Neuron (in vitro differentiated cells): ENCODE data around the gene BMAL1.

Experiments used
- H2AFZ ChIP-seq: one replicate; pipeline ENCODE4 v1.6.1; 2013; ENCODE audit warnings: low read depth, mild to moderate bottlenecking, inconsistent platforms, low read length, moderate library complexity
- H3K27me3 ChIP-seq: one replicate; pipeline ENCODE4 v1.6.1; 2013; ENCODE audit warnings: low read length; ENCODE audit not compliant: insufficient read depth
- H3K36me3 ChIP-seq: one replicate; pipeline ENCODE4 v1.6.1; 2013; ENCODE audit warnings: low read length; ENCODE audit not compliant: insufficient read depth
- H3K4me1 ChIP-seq: one replicate; pipeline ENCODE4 v1.6.1; 2013; ENCODE audit warnings: low read length; ENCODE audit not compliant: insufficient read depth
- H3K4me3 ChIP-seq: 2 replicates; pipeline ENCODE4 v1.5.1; 2013; ENCODE audit warnings: mild to moderate bottlenecking, low read length, moderate library complexity
- H3K9me3 ChIP-seq: one replicate; pipeline ENCODE4 v1.6.1; 2013; ENCODE audit warnings: low read length

The BMAL1 gene

GRCh38 chr11:13288375-13289029 is 10.9 kb downstream of the BMAL1 start:
- Histone ChIP-seq H3K4me3 (no peak overlapping the region), H3K27me3 (no peaks in the 10 kb centered on the region), H3K9me3 (no peaks in the 10 kb centered on the region), H3K36me3 (no peaks in the 10 kb centered on the region), H2AFZ (no peak overlapping the region), H3K4me1 (peaks cover 8% of the 10 kb centered on the region)

DNA sequence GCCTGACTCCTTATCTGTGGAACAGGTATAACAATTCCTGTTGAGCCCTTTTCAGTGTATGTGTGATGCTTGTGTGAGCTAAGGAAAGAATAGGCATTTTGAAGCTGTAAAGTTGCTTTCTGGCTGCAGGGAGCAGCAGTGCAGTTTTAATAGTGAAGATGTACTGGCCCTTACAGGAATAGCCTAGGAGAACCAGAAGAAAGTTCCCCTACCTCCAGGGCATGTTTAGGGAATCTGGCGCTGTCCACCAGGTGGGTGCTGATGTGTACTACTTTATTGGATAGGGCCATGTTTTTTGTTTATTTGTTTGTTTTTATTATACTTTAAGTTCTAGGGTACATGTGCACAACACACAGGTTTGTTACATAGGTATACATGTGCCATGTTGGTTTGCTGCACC is 11.5 kb downstream of the BMAL1 start:
- Histone ChIP-seq H3K36me3 (no peaks in the 10 kb centered on the region), H3K4me3 (no peak overlapping the region), H3K4me1 (peaks cover 4% of the 10 kb centered on the region), H2AFZ (no peak overlapping the region), H3K27me3 (no peaks in the 10 kb centered on the region), H3K9me3 (no peaks in the 10 kb centered on the region)

DNA sequence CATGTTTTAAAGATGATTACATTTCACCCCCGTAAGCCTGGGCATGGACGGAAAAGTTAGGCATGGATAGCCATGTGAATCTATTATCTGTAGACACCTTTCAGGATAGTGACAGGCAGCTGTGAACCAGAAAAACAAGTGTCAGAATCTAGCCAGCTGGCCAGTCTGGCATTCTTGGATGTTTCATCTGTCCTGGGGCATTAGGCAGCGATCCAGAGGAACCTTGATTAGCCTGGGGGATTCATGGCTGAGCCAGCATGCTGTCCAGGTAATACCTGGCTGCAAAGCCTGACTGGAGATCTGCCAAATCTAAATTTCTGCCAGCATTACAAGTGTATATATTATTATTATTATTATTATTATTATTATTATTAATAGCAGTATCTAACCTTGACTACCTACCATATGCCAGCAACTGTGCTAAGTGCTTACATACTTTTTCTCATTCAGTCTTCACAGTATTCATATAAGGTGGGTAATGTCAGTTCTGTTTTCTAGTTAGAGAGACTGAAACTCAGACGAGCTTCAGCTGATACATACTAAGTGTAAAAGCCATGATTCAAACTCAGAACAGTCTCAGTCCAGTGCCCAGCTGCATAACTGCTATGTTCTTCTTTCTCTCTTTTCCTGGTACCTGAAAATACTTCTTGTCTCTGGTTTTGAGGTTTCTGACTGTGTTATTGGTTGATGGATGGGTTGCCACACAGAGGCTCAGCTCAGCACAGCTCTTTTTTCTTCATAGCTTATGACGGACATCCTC is 12.8 kb downstream of the BMAL1 start:
- Histone ChIP-seq H2AFZ (no peak overlapping the region), H3K36me3 (no peaks in the 10 kb centered on the region), H3K4me3 (no peak overlapping the region), H3K27me3 (no peaks in the 10 kb centered on the region), H3K4me1 (peaks cover 4% of the 10 kb centered on the region), H3K9me3 (no peaks in the 10 kb centered on the region)

DNA sequence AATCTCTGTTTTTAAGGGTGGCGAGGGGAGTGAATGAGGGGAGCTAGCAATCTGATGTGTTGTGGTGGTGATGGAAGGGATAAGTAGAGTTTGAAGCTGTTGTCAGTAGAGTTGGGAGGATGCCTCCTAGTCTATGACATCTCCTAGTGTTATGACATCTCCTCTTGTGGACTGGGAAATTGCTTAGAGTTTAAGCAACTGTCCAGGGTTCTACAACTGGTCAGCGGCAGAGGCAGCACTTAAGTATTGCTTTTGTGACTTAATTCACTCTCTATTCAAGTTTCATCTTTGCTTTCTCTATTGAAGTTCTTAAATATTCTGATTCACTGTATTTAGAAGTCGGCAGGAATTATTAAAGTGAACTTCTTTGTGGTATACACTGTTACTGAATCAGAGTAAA is 13.8 kb downstream of the BMAL1 start:
- H3K9me3 ChIP-seq: no peaks in the 10 kb centered on the region
- H2AFZ ChIP-seq: no peak overlapping the region
- H3K4me3 ChIP-seq: no peak overlapping the region
- H3K4me1 ChIP-seq: peaks cover 4% of the 10 kb centered on the region
- no peaks in the 10 kb centered on the region for H3K27me3 ChIP-seq
- H3K36me3 ChIP-seq: no peaks in the 10 kb centered on the region

DNA sequence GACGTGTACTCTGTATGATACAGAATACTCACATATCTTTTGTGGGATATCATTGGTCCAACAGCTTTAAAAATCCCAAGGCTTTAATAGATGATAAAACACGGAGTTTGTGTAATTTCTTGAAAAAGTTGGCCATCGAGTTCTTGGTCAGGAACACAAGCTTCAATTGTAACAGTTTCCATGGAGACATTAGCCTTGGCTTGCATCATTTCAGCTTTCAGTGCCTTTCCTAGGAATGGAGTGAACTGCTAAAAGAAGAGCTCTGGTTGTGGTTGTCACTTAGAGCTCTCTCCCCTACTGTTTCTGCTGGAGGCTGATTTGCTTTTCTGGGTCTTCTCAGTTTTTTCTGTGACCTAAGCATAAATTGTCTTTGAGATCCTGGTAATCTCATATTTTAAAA is 14.2 kb downstream of the BMAL1 start:
- Histone ChIP-seq H3K9me3 (no peaks in the 10 kb centered on the region), H3K4me1 (peaks cover 4% of the 10 kb centered on the region), H3K4me3 (no peak overlapping the region), H2AFZ (no peak overlapping the region), H3K36me3 (no peaks in the 10 kb centered on the region), H3K27me3 (no peaks in the 10 kb centered on the region)

DNA sequence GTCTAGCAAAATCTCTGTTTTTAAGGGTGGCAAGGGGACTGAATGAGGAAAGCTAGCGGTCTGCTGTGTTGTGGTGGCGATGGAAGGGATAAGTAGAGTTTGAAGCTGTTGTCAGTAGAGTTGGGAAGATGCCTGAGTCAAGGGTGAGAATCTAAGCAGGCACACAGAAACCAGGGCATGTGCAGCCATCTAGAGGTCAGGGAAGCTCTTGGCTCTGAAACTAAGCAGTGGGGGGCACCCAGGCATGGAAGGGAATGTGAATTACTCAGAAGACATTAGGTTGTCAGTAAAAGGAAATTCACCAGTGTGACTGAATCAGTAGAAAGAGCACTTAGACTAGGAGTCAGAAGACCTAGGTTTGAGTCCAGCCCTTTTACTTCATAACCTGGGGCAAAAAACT is 15.4 kb downstream of the BMAL1 start:
- no peaks in the 10 kb centered on the region for H3K36me3 ChIP-seq
- no peaks in the 10 kb centered on the region for H3K27me3 ChIP-seq
- no peaks in the 10 kb centered on the region for H3K9me3 ChIP-seq
- peaks cover 4% of the 10 kb centered on the region for H3K4me1 ChIP-seq
- no peak overlapping the region for H2AFZ ChIP-seq
- no peak overlapping the region for H3K4me3 ChIP-seq

- Histone ChIP-seq H3K36me3 (no peaks in the 10 kb centered on the region), H2AFZ (no peak overlapping the region), H3K4me3 (no peak overlapping the region), H3K9me3 (no peaks in the 10 kb centered on the region), H3K4me1 (peaks cover 4% of the 10 kb centered on the region), H3K27me3 (no peaks in the 10 kb centered on the region)
Observed at GRCh38 chr11:13294178-13294577, 16.6 kb downstream of the BMAL1 start.

GRCh38 chr11:13294771-13295579 is 17.4 kb downstream of the BMAL1 start:
- H3K36me3 ChIP-seq: no peaks in the 10 kb centered on the region
- H3K4me3 ChIP-seq: no peak overlapping the region
- peaks cover 4% of the 10 kb centered on the region for H3K4me1 ChIP-seq
- no peak overlapping the region for H2AFZ ChIP-seq
- no peaks in the 10 kb centered on the region for H3K27me3 ChIP-seq
- H3K9me3 ChIP-seq: no peaks in the 10 kb centered on the region

DNA sequence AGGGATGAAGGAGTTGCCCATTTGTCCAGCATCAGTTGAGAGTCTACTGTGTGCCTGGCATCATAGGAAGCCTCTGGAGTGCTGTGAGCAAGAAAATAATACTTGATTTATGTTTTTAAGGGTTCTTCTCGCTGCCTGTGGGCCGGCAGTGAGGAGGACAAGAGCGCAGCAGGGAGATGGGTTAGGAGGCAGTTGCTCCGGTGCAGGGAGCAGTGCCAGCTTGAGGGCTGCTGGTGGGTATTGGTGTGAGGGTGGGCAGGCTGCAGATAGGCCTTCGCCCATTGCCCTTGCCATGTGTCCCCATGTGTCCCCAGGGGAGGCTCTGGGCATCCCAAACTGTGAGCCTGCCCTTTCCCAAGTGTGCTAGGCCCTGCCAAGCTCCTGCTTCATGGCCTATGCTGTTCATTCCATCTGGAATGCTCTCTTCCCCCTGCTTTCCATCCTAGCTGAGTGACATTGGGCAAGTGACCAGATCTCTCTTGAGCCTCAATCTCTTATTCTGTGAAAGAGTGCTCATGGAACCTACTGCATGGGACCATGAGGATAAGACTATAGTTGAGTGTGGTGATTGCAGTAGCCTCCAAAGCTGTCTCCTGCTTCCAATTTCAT is 19.8 kb downstream of the BMAL1 start:
- Histone ChIP-seq H3K4me3 (no peak overlapping the region), H3K27me3 (no peaks in the 10 kb centered on the region), H2AFZ (no peak overlapping the region), H3K4me1 (no peaks in the 10 kb centered on the region), H3K9me3 (no peaks in the 10 kb centered on the region), H3K36me3 (no peaks in the 10 kb centered on the region)

- no peaks in the 10 kb centered on the region for H3K9me3 ChIP-seq
- no peaks in the 10 kb centered on the region for H3K4me1 ChIP-seq
- no peaks in the 10 kb centered on the region for H3K36me3 ChIP-seq
- no peak overlapping the region for H2AFZ ChIP-seq
- H3K4me3 ChIP-seq: no peak overlapping the region
- no peaks in the 10 kb centered on the region for H3K27me3 ChIP-seq
Observed at GRCh38 chr11:13297917-13298356, 20.3 kb downstream of the BMAL1 start.

- H3K4me3 ChIP-seq: no peak overlapping the region
- no peaks in the 10 kb centered on the region for H3K4me1 ChIP-seq
- no peak overlapping the region for H2AFZ ChIP-seq
- H3K36me3 ChIP-seq: no peaks in the 10 kb centered on the region
- H3K9me3 ChIP-seq: no peaks in the 10 kb centered on the region
- H3K27me3 ChIP-seq: no peaks in the 10 kb centered on the region
Observed at GRCh38 chr11:13298765-13299164, 21.2 kb downstream of the BMAL1 start.

DNA sequence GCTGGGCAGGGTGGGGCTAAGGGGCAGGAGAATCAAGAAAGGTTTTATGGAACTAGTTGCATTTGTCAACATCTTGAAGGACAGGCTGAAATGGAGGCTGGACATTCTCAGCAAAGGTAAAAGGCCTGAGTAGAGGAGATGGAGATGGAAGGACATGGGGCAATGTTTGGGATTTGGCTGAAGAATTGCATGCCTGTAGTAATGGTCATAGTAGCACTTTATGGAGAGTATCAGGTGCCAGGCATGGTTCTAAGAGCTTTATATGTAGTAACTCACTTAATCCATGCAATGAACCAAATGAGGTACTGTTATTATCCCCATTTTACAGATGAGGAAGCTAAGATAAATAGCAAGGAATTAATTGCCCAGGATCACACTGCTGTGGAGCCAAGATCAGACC is 23.9 kb downstream of the BMAL1 start:
- no peak overlapping the region for H3K4me3 ChIP-seq
- no peak overlapping the region for H2AFZ ChIP-seq
- no peaks in the 10 kb centered on the region for H3K4me1 ChIP-seq
- no peaks in the 10 kb centered on the region for H3K27me3 ChIP-seq
- no peaks in the 10 kb centered on the region for H3K9me3 ChIP-seq
- no peaks in the 10 kb centered on the region for H3K36me3 ChIP-seq

GRCh38 chr11:13302420-13302958 is 24.9 kb downstream of the BMAL1 start:
- H2AFZ ChIP-seq: no peak overlapping the region

More at GRCh38 chr11:13302420-13302958, 24.9 kb downstream of the BMAL1 start:
- no peaks in the 10 kb centered on the region for H3K36me3 ChIP-seq
- no peaks in the 10 kb centered on the region for H3K4me1 ChIP-seq
- no peak overlapping the region for H3K4me3 ChIP-seq
- no peaks in the 10 kb centered on the region for H3K27me3 ChIP-seq
- H3K9me3 ChIP-seq: no peaks in the 10 kb centered on the region
